GM19043 (cell line): Measurements from ENCODE around the gene NDUFAF3.

Experiments
- ATAC-seq: cut with Tn5 transposase; IDR thresholded peaks from one replicate; pipeline ENCODE4 v1.9.1; 2021; ENCODE audit warnings: low read depth; ENCODE audit not compliant: unreplicated experiment

Gene NDUFAF3

GRCh38 chr3:49034650-49035049 is 12.7 kb downstream of the NDUFAF3 start:
- no peak for ATAC-seq

- ATAC-seq, result no peak
These were observed 13.4 kb downstream of the NDUFAF3 start for GRCh38 chr3:49035281-49035680.

GRCh38 chr3:49053543-49053942 is 31.6 kb downstream of the NDUFAF3 start:
- no peak for ATAC-seq

GRCh38 chr3:49054344-49054862 is 32.5 kb downstream of the NDUFAF3 start:
- no peak for ATAC-seq

DNA sequence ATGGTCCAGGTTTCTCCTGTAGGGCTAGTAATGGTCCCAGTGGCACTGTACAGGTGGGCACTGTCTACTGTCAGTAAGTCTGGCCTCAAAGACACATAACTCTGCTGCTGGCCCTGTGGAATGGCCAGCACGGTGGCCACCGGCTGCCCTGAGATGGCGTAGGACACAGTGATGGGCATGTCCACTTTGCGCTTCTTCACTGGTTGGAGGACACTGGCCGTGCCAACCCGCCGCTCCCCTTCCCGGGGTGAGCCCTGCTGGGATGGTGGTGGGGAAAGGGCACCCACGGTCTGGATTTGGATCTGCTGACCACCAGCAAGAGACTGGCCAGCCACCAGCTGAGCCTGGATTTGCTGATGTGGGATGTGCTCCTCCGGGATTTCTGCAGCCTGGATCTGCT is 35.3 kb downstream of the NDUFAF3 start:
- ATAC-seq, result no peak

GRCh38 chr3:49058011-49058410 is 36.1 kb downstream of the NDUFAF3 start:
- ATAC-seq, result no peak
